ENCODE measurements around the gene HSD11B1.

HSD11B1 gene

GRCh38 chr1:209723265-209723664 lies 18.6 kb downstream of the HSD11B1 start:
- Mint-ChIP-seq H3K4me3 (no peak overlapping the region), H3K4me1 (no peaks in the 10 kb centered on the region), H3K27ac (no peak overlapping the region), H3K27me3 (ENCODE audit: low read depth) (no peaks in the 10 kb centered on the region), H3K9me3 (no peaks in the 10 kb centered on the region), H3K36me3 (ENCODE audit: low read depth) (no peaks in the 10 kb centered on the region)
- no peak for TF ChIP-seq CTCF (IDR thresholded peaks at IDR 0.05; ENCODE audit: unreplicated experiment in 3 of 3)

- H3K4me1 Mint-ChIP-seq, result no peaks in the 10 kb centered on the region
- H3K4me3 Mint-ChIP-seq, result no peak overlapping the region
- H3K9me3 Mint-ChIP-seq, result no peaks in the 10 kb centered on the region
- no peaks in the 10 kb centered on the region for H3K27me3 Mint-ChIP-seq (ENCODE audit: low read depth)
- no peaks in the 10 kb centered on the region for H3K36me3 Mint-ChIP-seq (ENCODE audit: low read depth)
- TF ChIP-seq CTCF (IDR thresholded peaks at IDR 0.05; ENCODE audit: unreplicated experiment in 3 of 3), result no peak
- H3K27ac Mint-ChIP-seq, result no peak overlapping the region
Measured at GRCh38 chr1:209723756-209724693, 19.4 kb downstream of the HSD11B1 start.

GRCh38 chr1:209727286-209727685 lies 22.6 kb downstream of the HSD11B1 start:
- TF ChIP-seq CTCF (IDR thresholded peaks at IDR 0.05; ENCODE audit: unreplicated experiment in 3 of 3), result no peak
- Mint-ChIP-seq H3K4me3 (no peak overlapping the region), H3K27me3 (ENCODE audit: low read depth) (no peaks in the 10 kb centered on the region), H3K27ac (no peak overlapping the region), H3K9me3 (no peaks in the 10 kb centered on the region), H3K4me1 (no peaks in the 10 kb centered on the region), H3K36me3 (ENCODE audit: low read depth) (no peaks in the 10 kb centered on the region)

GRCh38 chr1:209727785-209728184 lies 23.1 kb downstream of the HSD11B1 start:
- H3K4me1 Mint-ChIP-seq, result no peaks in the 10 kb centered on the region
- no peaks in the 10 kb centered on the region for H3K9me3 Mint-ChIP-seq
- TF ChIP-seq CTCF (IDR thresholded peaks at IDR 0.05; ENCODE audit: unreplicated experiment in 3 of 3), result no peak
- H3K27ac Mint-ChIP-seq, result no peak overlapping the region
- H3K36me3 Mint-ChIP-seq (ENCODE audit: low read depth), result no peaks in the 10 kb centered on the region
- H3K4me3 Mint-ChIP-seq, result no peak overlapping the region
- H3K27me3 Mint-ChIP-seq (ENCODE audit: low read depth), result no peaks in the 10 kb centered on the region

GRCh38 chr1:209728466-209728865 lies 23.8 kb downstream of the HSD11B1 start:
- H3K36me3 Mint-ChIP-seq (ENCODE audit: low read depth), result no peaks in the 10 kb centered on the region

More at GRCh38 chr1:209728466-209728865, 23.8 kb downstream of the HSD11B1 start:
- no peak overlapping the region for H3K27ac Mint-ChIP-seq
- TF ChIP-seq CTCF (IDR thresholded peaks at IDR 0.05; ENCODE audit: unreplicated experiment in 3 of 3), result no peak
- no peaks in the 10 kb centered on the region for H3K4me1 Mint-ChIP-seq
- peaks cover under 1% of the 10 kb centered on the region for H3K27me3 Mint-ChIP-seq (ENCODE audit: low read depth)
- no peaks in the 10 kb centered on the region for H3K9me3 Mint-ChIP-seq
- H3K4me3 Mint-ChIP-seq, result no peak overlapping the region
